ENCODE measurements around the gene USP27X.

GRCh38 chrX:49878128-49878833 is 1.0 kb upstream of the USP27X start:
- no peak for TF ChIP-seq KDM1A (IDR thresholded peaks at IDR 0.05; ENCODE audit: borderline replicate concordance, low read length)
- TF ChIP-seq EP300 (IDR thresholded peaks at IDR 0.05; ENCODE audit: borderline replicate concordance in 1 of 2, low read depth in 2 of 2, low read length in 2 of 2) = no peak
- TF ChIP-seq POLR2AphosphoS5 (IDR thresholded peaks at IDR 0.05; ENCODE audit: low read depth, low read length) = no peak
- no peak for TF ChIP-seq SP1 (IDR thresholded peaks at IDR 0.05; ENCODE audit: low read depth, low read length)
- TF ChIP-seq ATF2 (IDR thresholded peaks at IDR 0.05; ENCODE audit: low read length) = no peak
- TF ChIP-seq JUND (IDR thresholded peaks at IDR 0.05; ENCODE audit: low read length) = no peak
- TF ChIP-seq BRCA1 (IDR thresholded peaks at IDR 0.05; ENCODE audit: low read depth, low read length) = no peak
- no peak for TF ChIP-seq EZH2 (IDR thresholded peaks at IDR 0.05; ENCODE audit: low read depth, low read length, severe bottlenecking)
- TF ChIP-seq CEBPB (IDR thresholded peaks at IDR 0.05; ENCODE audit: low read depth, low read length) = no peak
- no peak for TF ChIP-seq CTCF (IDR thresholded peaks at IDR 0.05; ENCODE audit: control extremely low read depth in 1 of 3, insufficient read depth in 1 of 3, low read depth in 1 of 3, low read length in 3 of 3)
